Heart left ventricle (tissue), 13 donors: ENCODE measurements around the gene ERCC1.
A peak's percentile ranks its signal among the peaks of the same experiment; 100 is the strongest.

ENCODE experiments used
- CTCF ChIP-seq, 12 donors: fragments of 200-600 bp; sonication (generic) in 4 of 12; IDR thresholded peaks; one replicate each; pipeline versions ENCODE4 v1.5.0 to v1.8.0; 2018 to 2022; ENCODE audit warnings: antibody characterized with exemption in 12 of 12, mild to moderate bottlenecking in 5 of 12
- POLR2A ChIP-seq, 2 donors: fragments of 450-650 bp; IDR thresholded peaks; one replicate each; pipeline ENCODE4 v1.6.1; 2017; ENCODE audit warnings: antibody characterized with exemption in 2 of 2, mild to moderate bottlenecking in 2 of 2, moderate library complexity in 2 of 2
- donor health status: ischemic (EF 13 %, LVEDD 7.1; RV severe dilation, severe dysfunction).
- donor health status: DM: no; HTN: yes; CAD: no.
- donor health status: DM: no; HTN: no; CAD: no.
- donor health status: ischemic (EF 25% LVEDD 6.9; RV normal size, moderate dysfunction).
- donor health status: ischemic (EF 25% LVEDD 5.7; RV mildly dilated, moderate dysfunction).
- donor health status: ischemic (EF 35%, LVEDD 5.7; RV mildly dilated, moderate dysfunction).
- donor health status: nonischemic (EF 11% LVEDD 7.7; RV severe dilation, severe dysfunction).
- donor health status: DM: yes; HTN: yes; CAD: no.
- donor health status: PGD.
- donor health status: ischemic (EF 29% LVEDD 5.4; RV normal size, mild dysfunction).
- donor health status: nonischemic (EF 23%, LVEDD 6.1; RV moderate dilation, normal function).

- peak in 11 of 12 donors; percentile 3 to 69 (median 56) for TF ChIP-seq CTCF (IDR thresholded peaks at IDR 0.05)
- peak in 1 of 2 donors; percentile 66 for TF ChIP-seq POLR2A (IDR thresholded peaks at IDR 0.05)
These were observed 4.9 kb upstream of the ERCC1 start for GRCh38 chr19:45428384-45429231.
